ENCODE data around the gene SEBOX. TPM values are rescaled to one million over a fixed set of nuclear protein-coding genes. Genes with fewer than 3 reads are reported as not detected.

Gene SEBOX
- polyA plus RNA-seq, 2 of the 4 experiments (the other 2 are of a cell fraction) = not detected

DNA sequence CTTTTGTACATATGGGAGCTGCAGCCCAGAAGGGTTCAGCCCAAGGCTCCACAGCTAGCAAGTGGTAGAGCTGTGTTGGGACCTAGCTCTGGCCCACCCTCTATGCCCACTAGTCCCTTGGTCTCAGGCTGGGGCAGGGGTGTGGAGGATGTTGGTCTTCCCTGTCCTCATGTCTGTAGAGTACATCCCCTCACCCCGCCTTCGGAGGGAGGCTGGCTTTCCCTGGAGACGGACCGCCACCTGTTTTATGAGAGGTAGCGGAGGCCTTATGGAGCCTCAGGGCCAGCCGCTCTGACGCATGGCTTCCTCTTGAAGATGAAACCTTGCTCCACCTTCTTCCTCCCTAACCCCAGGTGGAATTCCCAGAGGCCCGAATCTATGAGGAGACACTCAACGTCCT is 21.0 kb downstream of the SEBOX start:
- ATAC-seq (peak in 1 of 2 experiments; percentile 7; a peak in 3 of 6 replicates), FAIRE-seq (no peak), DNase-seq (ENCODE audit: low read depth in 1 of 2, low spot score in 1 of 2) (no peak)
- ChIA-PET CTCF (interaction anchor here (0.8 to 1.7 kb wide), 6 partner anchors 9 to 149 kb away, joined by 3 to 4 read pairs (median 3); no protein-coding TSS in a partner anchor), POLR2A (interaction anchor here (0.5 to 1.4 kb wide), 2 partner anchors 13 to 209 kb away, joined by 7 read pairs; partner anchors contain the start of genes POLDIP2 and UNC119)
- Histone ChIP-seq H3K4me3 (no peak overlapping the region), H3K4me1 (no peaks in the 10 kb centered on the region), H3K9me3 (no peaks in the 10 kb centered on the region), H3K4me2 (no peak overlapping the region), H3K27ac (no peak overlapping the region)
- 0 out of 2 replicates have a peak, but pooled peaks have one; percentile 79 for TF ChIP-seq POLR2AphosphoS2 (conservative IDR thresholded peaks at IDR 0.05; ENCODE audit: low read length)
- no peak for TF ChIP-seq RCOR1 (IDR thresholded peaks at IDR 0.05; ENCODE audit: low read depth, low read length)
- 90% methylated on average over 9 of the region's 9 CpGs for WGBS (ENCODE audit: missing lambda C conversion rate)

DNA sequence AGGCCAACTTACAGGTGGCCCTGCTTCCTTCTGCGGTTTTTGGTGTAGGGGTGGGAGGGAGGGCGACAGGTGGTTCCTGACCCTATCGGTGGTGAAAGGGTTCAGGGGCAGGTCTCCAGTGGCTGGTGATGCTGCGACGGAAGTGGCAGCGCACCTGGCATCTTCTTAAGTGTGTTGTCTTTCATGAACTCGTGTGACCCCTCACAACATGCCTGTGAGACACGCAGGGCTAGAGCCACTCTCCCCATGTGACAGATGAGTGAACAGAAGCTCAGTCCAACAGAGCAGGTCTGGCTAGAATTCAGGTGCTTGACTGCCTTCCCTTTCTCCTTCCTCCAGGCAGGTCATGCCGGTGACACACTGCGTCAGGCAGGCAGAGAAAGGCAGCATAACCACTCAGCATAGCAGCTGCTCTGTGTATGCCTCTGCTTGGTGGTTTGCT is 21.5 kb downstream of the SEBOX start:
- TF ChIP-seq ZSCAN20 (CRISPR knock-in tag; IDR thresholded peaks at IDR 0.05) (no peak), TFCP2L1 (CRISPR knock-in tag; IDR thresholded peaks at IDR 0.05) (no peak), FOSB (CRISPR knock-in tag; IDR thresholded peaks at IDR 0.05) (no peak), RARB (CRISPR knock-in tag; IDR thresholded peaks at IDR 0.05) (no peak), ZC3H11A (IDR thresholded peaks at IDR 0.05) (no peak), PHF8 (IDR thresholded peaks at IDR 0.05; ENCODE audit: borderline replicate concordance, low read depth) (no peak), CBX8 (IDR thresholded peaks at IDR 0.05) (no peak), RNF2 (IDR thresholded peaks at IDR 0.05; ENCODE audit: borderline replicate concordance, low read depth) (no peak), HOXB5 (CRISPR knock-in tag; IDR thresholded peaks at IDR 0.05) (no peak), FOXS1 (CRISPR knock-in tag; IDR thresholded peaks at IDR 0.05) (no peak), CEBPB (IDR thresholded peaks at IDR 0.05) (no peak), KDM1A (IDR thresholded peaks at IDR 0.05; ENCODE audit: low read depth) (no peak), MAFK (IDR thresholded peaks at IDR 0.05; ENCODE audit: partially characterized antibody) (no peak), NFE2L2 (conservative IDR thresholded peaks at IDR 0.05; ENCODE audit: low read length) (no peak), RAD21 (conservative IDR thresholded peaks at IDR 0.05 in 1 of 2, IDR thresholded peaks at IDR 0.05 in 1 of 2) (no peak)
- TF ChIP-seq, protein P1, sequence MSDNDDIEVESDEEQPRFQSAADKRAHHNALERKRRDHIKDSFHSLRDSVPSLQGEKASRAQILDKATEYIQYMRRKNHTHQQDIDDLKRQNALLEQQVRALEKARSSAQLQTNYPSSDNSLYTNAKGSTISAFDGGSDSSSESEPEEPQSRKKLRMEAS (IDR thresholded peaks at IDR 0.05) = no peak
- TF ChIP-seq, protein P2, sequence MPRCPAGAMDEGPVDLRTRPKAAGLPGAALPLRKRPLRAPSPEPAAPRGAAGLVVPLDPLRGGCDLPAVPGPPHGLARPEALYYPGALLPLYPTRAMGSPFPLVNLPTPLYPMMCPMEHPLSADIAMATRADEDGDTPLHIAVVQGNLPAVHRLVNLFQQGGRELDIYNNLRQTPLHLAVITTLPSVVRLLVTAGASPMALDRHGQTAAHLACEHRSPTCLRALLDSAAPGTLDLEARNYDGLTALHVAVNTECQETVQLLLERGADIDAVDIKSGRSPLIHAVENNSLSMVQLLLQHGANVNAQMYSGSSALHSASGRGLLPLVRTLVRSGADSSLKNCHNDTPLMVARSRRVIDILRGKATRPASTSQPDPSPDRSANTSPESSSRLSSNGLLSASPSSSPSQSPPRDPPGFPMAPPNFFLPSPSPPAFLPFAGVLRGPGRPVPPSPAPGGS (IDR thresholded peaks at IDR 0.05) = no peak
- no peak overlapping the region for H3K4me3 ChIP-seq
- ATAC-seq = peak in 1 of 2 experiments; percentile 4; a peak in 3 of 6 replicates
- 91% methylated on average over 9 of the region's 10 CpGs for WGBS (ENCODE audit: missing lambda C conversion rate)
- ChIA-PET CTCF (interaction anchor here (0.8 to 1.7 kb wide), 7 partner anchors 9 to 150 kb away, joined by 3 to 4 read pairs (median 3); no protein-coding TSS in a partner anchor), POLR2A (interaction anchor here (1.4 kb wide), 1 partner anchor 14 kb away, joined by 7 read pairs; the partner anchor contains the start of gene POLDIP2)
- no peak for FAIRE-seq
- H3K27ac ChIP-seq = no peak overlapping the region
- no peak overlapping the region for H3K4me2 ChIP-seq
- peaks cover 2% of the 10 kb centered on the region; the same call in 1 of the 3 replicates for H3K4me1 ChIP-seq
- DNase-seq (ENCODE audit: low read depth in 1 of 2, low spot score in 1 of 2) = no peak
- H3K9me3 ChIP-seq = no peaks in the 10 kb centered on the region

DNA sequence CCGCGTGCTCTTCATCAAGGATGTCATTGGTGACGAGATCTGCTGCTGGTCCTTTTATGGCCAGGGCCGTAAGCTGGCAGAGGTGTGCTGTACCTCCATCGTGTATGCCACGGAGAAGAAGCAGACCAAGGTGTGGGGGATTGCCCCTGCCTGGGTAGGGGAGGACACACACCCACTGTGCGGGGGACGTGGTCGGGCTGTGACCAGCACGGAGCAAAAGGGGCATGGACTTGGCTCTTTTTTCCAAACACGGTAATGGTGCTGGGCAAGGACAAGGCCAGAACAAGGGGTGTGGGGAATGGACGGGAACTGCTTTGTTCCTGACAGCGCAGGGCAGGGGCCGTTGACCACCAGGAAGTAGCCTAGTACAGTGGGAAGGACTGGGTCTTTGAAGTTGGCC is 22.7 kb downstream of the SEBOX start:
- no peaks in the 10 kb centered on the region for H3K9me3 ChIP-seq
- ATAC-seq (no peak), DNase-seq (ENCODE audit: low read depth in 1 of 2, low spot score in 1 of 2) (no peak), FAIRE-seq (no peak)
- POLR2A ChIA-PET = no interaction called here
- H3K4me1 ChIP-seq = peaks cover 11% of the 10 kb centered on the region
- TF ChIP-seq, protein P3, sequence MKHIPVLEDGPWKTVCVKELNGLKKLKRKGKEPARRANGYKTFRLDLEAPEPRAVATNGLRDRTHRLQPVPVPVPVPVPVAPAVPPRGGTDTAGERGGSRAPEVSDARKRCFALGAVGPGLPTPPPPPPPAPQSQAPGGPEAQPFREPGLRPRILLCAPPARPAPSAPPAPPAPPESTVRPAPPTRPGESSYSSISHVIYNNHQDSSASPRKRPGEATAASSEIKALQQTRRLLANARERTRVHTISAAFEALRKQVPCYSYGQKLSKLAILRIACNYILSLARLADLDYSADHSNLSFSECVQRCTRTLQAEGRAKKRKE (CRISPR knock-in tag; IDR thresholded peaks at IDR 0.05; ENCODE audit: low read depth) = no peak
- TF ChIP-seq ZSCAN20 (CRISPR knock-in tag; IDR thresholded peaks at IDR 0.05) (no peak), GATA3 (IDR thresholded peaks at IDR 0.05; ENCODE audit: borderline replicate concordance) (no peak), ZNF302 (CRISPR knock-in tag; IDR thresholded peaks at IDR 0.05) (no peak), RNF2 (IDR thresholded peaks at IDR 0.05; ENCODE audit: borderline replicate concordance, low read depth) (no peak), CBX2 (IDR thresholded peaks at IDR 0.05; ENCODE audit: borderline replicate concordance, low read depth) (no peak), RCOR1 (IDR thresholded peaks at IDR 0.05; ENCODE audit: low read depth, low read length) (no peak)
- no peak overlapping the region for H3K4me3 ChIP-seq
- 93% methylated on average over 14 of the region's 14 CpGs for WGBS (ENCODE audit: missing lambda C conversion rate)
- CTCF ChIA-PET = interaction anchor here (1.3 to 2.1 kb wide), 2 partner anchors 84 to 110 kb away, joined by 3 to 6 read pairs; no protein-coding TSS in a partner anchor
- H3K4me2 ChIP-seq = no peak overlapping the region
- no peak overlapping the region for H3K27ac ChIP-seq

Measured in A549 (cell line).